ENCODE results near the gene CCDC116.
"Not testable (repeated sequence)": the region's sequence is repeated elsewhere in the genome, so short reads cannot be mapped to it uniquely, and the experiment has no call there.

Gene CCDC116

DNA sequence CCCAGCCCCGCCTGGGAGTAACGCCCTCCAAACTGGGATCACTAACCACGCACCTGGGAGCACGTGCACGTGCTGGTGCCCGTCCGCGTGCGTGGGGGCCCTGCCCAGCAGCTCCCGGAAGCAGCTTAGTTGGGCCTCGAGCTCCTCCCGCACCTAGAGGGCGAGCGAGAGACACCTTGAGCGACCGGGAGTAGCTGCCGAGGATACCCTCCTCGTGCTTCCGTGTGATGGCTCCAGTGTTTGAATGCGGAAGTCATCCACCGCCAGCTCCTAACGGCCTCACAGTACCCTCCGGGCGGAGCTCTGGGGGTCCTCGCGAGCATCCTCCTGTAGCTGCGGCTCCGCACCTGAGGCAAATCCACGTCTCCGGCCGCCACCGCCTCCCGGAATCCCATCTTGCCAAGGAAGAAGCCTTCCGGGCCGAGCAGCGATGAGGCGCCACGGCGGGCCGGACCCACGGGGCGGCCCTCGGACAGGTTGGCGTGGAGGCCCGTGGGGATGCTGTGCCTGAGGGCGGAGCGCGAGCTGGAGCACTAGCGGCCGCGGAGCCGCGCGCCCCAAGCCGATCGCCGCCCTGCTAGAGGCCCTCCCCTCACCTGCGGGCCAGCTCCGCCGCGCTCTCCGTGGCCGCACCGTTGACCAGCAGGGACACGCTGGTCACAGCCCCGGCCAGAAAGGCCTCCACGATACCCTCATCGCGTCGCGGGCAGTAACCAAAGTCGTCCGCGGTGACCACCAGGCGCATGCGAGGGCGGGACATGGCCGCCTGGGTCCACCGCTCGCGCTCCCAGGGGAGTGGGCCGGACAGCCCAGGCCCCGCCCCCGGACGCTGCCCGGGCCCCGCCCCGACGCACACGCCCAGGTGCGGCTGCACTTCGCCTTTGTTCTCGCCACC, 3.1 kb upstream of the CCDC116 start, which contains the start of gene YDJC:
Gene YDJC, minus strand, starts transcription at position 768 of the 895 bp plus-strand sequence. Its CDS starts 8 bp downstream, at position 760.
- DNase-seq (ENCODE audit: extremely low spot score, insufficient read length, low read depth) (peak; percentile 84), FAIRE-seq (peak; percentile 93)

GRCh38 chr22:21631025-21631424, 1.5 kb upstream of the CCDC116 start:
- FAIRE-seq (no peak), DNase-seq (ENCODE audit: extremely low spot score, insufficient read length, low read depth) (no peak)

DNA sequence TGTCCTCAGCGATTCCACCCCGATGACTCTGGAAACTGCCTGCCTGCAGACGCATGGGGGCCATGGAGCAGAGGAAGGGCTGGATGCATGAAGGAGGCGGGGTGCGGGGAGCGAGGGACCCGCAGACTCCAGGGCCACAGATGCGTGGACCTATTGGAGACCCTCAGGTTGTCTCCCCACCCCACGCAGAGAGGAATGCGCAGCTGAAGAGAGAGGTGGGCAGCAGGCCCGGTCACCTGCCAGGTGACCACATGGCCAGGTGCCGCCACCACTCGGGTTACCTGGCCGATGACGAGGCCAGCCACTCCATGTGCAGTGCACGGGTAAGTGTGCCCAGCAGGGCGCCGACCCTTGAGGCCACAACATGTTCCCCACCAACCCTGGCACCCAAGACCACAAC, 371 bp downstream of the CCDC116 start:
- DNase-seq (ENCODE audit: extremely low spot score, insufficient read length, low read depth) (no peak), FAIRE-seq (no peak)

GRCh38 chr22:21633481-21633880, 921 bp downstream of the CCDC116 start:
- FAIRE-seq (no peak), DNase-seq (ENCODE audit: extremely low spot score, insufficient read length, low read depth) (no peak)

GRCh38 chr22:21634081-21634480, 1.5 kb downstream of the CCDC116 start:
- DNase-seq (ENCODE audit: extremely low spot score, insufficient read length, low read depth) = no peak
- no peak for FAIRE-seq

GRCh38 chr22:21634844-21635243, 2.3 kb downstream of the CCDC116 start:
- DNase-seq (ENCODE audit: extremely low spot score, insufficient read length, low read depth) (no peak), FAIRE-seq (no peak)

GRCh38 chr22:21635771-21636510, 3.4 kb downstream of the CCDC116 start:
- FAIRE-seq = no peak
- no peak for DNase-seq (ENCODE audit: extremely low spot score, insufficient read length, low read depth)

- FAIRE-seq = no peak
- no peak for DNase-seq (ENCODE audit: extremely low spot score, insufficient read length, low read depth)
Observed at GRCh38 chr22:21636629-21637218, 4.2 kb downstream of the CCDC116 start.

GRCh38 chr22:21637450-21637849, 4.9 kb downstream of the CCDC116 start:
- not testable (repeated sequence) for FAIRE-seq; DNase-seq (ENCODE audit: extremely low spot score, insufficient read length, low read depth)

DNA sequence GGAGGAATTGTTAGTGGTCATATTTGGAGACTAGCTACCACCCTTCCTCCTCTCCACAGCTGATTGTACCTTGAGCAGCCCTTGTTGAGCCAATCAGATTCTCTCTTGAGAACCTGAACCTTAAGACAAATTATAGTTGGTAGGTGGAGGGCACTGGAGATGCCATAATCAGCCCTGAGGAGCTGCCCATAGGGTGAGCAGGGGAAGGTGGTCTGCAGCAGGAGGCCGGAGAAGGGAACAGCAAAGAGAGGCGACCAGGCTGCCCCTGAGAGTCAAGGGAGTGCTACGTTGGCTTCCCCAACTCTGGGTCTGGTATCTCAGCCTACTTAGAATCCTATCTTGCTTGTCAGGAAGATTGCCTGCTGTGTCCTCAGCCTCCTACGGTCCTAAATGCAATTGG, 6.8 kb downstream of the CCDC116 start:
- FAIRE-seq = no peak

DNA sequence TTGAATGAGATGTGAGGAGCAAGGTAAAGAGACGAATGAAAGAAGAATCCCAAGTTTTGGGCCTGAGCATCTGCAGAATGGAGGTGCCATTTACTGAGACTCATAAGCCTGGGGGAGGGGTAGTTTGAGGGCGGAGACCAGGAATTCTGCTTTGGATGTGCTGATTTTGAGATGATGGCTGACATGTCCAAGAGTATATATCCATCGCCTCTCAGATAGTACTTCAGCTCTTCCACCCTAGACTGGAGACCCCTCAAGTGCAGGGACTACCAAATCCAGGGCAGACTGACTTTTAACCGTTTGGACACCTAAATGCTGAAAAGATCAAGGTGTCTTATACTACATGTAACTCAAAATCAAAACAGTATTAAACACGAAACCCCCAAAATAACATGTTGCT, 8.2 kb downstream of the CCDC116 start:
- FAIRE-seq = no peak
- no peak for DNase-seq (ENCODE audit: extremely low spot score, insufficient read length, low read depth)

More for the DNA sequence above, 6.8 kb downstream of the CCDC116 start:
- DNase-seq (ENCODE audit: extremely low spot score, insufficient read length, low read depth) = no peak

DNA sequence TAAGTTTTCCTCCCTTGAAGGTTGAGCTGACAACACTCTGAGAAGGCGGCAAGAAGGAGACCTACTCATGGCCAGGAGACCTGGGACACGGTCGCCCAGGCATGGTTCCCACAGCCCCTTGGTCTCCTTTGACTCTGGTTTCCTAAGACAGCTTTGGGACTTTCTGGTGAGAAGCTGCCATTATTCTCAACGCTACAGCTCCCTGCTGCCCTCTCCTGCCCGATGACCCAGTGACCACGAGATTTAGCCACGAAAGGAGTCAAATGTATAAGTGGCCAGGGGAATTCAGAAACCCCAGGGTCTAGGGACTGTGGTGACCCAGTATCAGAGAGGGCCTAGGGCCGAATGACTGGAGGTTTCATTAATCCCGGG, 8.8 kb downstream of the CCDC116 start:
- FAIRE-seq (no peak), DNase-seq (ENCODE audit: extremely low spot score, insufficient read length, low read depth) (no peak)

DNA sequence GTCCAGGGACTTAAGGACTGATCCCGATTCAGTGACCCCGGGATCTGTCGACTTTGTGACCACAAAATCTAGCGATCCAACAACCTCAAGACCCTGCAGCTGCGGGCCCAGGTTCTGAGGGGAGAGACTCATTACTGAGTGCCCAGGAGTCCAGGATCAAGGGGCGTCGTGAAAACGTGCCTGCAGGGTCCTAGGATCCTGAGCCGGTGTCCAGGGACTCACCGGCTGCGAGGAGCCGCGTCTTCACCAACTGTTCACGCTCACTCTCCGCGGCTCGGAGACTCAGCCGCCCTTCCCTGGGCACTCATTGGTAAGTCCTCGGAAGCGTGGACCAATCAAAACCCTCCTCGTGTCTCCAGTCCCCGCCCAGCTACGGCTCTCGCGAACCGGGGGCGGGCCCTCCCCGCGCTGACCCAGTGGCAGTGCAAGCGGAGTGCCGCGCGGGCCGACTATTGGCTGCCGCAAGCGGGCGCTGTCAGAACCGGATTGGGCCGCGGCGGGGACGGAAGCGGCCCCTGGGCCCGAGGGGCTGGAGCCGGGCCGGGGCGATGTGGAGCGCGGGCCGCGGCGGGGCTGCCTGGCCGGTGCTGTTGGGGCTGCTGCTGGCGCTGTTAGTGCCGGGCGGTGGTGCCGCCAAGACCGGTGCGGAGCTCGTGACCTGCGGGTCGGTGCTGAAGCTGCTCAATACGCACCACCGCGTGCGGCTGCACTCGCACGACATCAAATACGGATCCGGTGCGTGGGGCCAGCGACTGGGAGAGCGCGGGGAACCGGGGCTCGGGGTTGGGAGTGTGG, 9.4 kb downstream of the CCDC116 start, which contains the start of gene SDF2L1:
Gene SDF2L1, plus strand, starts transcription at position 514 of the 795 bp plus-strand sequence. Its CDS starts 35 bp downstream, at position 549.
- DNase-seq (ENCODE audit: extremely low spot score, insufficient read length, low read depth) (peak; percentile 98), FAIRE-seq (peak; percentile 100)

- FAIRE-seq = peak; percentile 66
- no peak for DNase-seq (ENCODE audit: extremely low spot score, insufficient read length, low read depth)
Observed at GRCh38 chr22:21642584-21643448, 10.3 kb downstream of the CCDC116 start.

DNA sequence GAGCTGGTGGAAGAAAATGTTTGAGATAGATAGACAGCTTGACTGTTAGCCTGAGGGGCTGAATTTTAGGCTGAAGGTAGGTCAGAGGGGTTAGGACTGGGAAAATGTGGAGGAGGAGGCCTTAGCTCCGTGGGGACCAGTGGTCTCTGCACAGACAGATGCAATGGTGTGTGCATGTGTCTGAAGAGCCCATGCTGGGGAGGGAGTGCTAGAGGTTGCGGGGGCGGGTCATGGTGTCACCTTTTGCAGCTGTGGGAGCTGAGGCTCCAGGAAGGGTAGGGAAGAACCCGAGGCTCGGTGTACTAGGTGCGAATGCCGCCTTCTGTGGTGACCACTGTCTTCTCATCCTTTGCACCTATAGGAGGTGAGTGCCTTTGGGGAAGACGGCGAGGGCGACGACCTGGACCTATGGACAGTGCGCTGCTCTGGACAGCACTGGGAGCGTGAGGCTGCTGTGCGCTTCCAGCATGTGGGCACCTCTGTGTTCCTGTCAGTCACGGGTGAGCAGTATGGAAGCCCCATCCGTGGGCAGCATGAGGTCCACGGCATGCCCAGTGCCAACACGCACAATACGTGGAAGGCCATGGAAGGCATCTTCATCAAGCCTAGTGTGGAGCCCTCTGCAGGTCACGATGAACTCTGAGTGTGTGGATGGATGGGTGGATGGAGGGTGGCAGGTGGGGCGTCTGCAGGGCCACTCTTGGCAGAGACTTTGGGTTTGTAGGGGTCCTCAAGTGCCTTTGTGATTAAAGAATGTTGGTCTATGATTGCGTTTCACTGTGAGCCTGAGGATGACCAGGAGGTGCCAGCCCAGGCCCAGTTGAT, 11.2 kb downstream of the CCDC116 start:
- no peak for DNase-seq (ENCODE audit: extremely low spot score, insufficient read length, low read depth)
- FAIRE-seq = no peak

DNA sequence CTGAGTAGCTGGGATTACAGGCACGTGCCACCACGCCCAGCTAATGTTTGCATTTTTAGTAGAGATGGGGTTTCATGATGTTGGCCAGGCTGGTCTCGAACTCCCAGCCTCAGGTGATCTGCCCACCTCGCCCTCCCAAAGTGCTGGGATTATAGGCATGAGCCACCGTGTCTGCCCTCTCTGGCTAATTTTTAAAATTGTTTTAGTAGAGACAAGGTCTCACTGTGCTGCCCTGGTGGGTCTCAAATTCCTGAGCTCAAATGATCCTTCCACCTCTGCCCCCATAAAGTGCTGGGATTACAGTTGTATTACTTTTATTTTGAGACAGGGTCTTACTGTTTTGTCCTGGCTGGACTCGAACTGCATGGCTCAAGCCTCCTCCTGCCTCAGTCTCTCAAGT, 13.0 kb downstream of the CCDC116 start:
- not testable (repeated sequence) for DNase-seq (ENCODE audit: extremely low spot score, insufficient read length, low read depth); FAIRE-seq

DNA sequence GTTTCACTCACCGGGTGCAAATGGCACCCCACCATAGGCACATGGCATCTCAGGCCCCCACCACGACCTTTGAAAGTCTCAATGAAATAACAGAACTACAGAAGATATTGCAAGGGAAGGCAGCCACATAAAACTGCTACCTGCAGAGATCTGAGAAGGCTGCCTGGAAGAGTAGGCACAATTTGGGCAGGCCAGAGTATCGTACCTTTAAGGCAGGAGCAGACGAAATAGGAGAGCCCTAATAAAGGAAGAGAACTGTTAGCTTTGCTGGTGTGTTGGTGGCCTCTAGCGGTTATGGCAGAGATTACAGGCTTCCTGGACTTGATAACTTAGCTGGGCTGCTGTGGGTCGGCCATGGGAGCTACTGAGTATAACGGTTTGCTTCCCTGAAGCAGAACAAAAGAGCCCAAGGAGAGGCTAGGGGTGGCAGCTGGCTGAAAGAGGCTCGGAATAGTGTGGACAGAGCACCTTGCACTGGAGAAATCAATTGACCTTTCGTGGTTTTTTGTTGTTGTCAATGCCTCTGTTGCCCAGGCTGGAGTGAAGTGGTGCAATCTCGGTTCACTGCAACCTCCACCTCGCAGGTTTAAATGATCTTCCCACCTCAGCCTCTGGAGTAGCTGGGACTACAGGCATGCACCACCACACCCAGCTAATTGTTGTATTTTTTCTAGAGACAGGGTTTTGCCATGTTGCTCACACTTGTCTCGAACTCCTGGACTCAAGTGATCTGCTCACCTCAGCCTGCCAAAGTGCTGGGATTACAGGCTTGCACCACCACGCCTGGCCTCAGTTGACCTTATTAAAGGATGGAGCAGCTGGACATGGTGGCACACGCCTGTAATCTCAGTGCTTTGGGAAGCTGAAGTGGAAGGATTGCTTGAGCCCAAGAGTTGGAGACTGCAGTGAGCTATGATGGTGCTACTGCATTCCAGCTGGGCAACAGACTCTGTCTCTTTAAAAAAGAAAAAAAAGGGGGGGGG, 14.3 kb downstream of the CCDC116 start:
- DNase-seq (ENCODE audit: extremely low spot score, insufficient read length, low read depth) (no peak), FAIRE-seq (peak; percentile 90)
